GM23248 (cell line): ENCODE measurements around the gene TMBIM1. TPM values are rescaled to one million over a fixed set of nuclear protein-coding genes. Genes with fewer than 3 reads are reported as not detected.

ENCODE experiments used
- DNase-seq: peaks from one replicate; pipeline ENCODE4 v3.0.0-alpha.2; 2015
- H2AFZ ChIP-seq: fragments of 200-600 bp; sonication (generic); 2 replicates; pipeline ENCODE4 v1.6.1; 2016; ENCODE audit warnings: antibody characterized with exemption
- H3F3A ChIP-seq: fragments of 200-600 bp; sonication (generic); 2 replicates; pipeline ENCODE4 v1.6.1; 2016; ENCODE audit warnings: mild to moderate bottlenecking, antibody characterized with exemption, mixed run types; ENCODE audit not compliant: insufficient read depth
- H3K27ac ChIP-seq: fragments of 200-600 bp; sonication (generic); 2 replicates; pipeline ENCODE4 v1.5.1; 2016; ENCODE audit warnings: mild to moderate bottlenecking
- H3K27me3 ChIP-seq: fragments of 200-600 bp; sonication (generic); replicated peaks from 2 replicates; pipeline ENCODE4 v1.6.1; 2016; ENCODE audit warnings: mild to moderate bottlenecking; ENCODE audit not compliant: insufficient read depth
- H3K36me3 ChIP-seq: fragments of 200-600 bp; sonication (generic); 2 replicates; pipeline ENCODE4 v1.6.1; 2016; ENCODE audit warnings: low read depth, mild to moderate bottlenecking
- H3K4me1 ChIP-seq: fragments of 200-600 bp; sonication (generic); 2 replicates; pipeline ENCODE4 v1.6.1; 2016; ENCODE audit warnings: mild to moderate bottlenecking; ENCODE audit not compliant: insufficient read depth
- H3K4me2 ChIP-seq: fragments of 200-600 bp; sonication (generic); one replicate; pipeline ENCODE4 v1.6.1; 2016; ENCODE audit warnings: mild to moderate bottlenecking; ENCODE audit not compliant: unreplicated experiment
- H3K4me3 ChIP-seq: fragments of 200-600 bp; sonication (generic); 2 replicates; pipeline ENCODE4 v1.5.1; 2016; ENCODE audit warnings: mild to moderate bottlenecking
- H3K79me2 ChIP-seq: fragments of 200-600 bp; sonication (generic); 2 replicates; pipeline ENCODE4 v1.6.1; 2016; ENCODE audit warnings: mild to moderate bottlenecking; ENCODE audit not compliant: insufficient read depth
- H3K9ac ChIP-seq: fragments of 200-600 bp; sonication (generic); 2 replicates; pipeline ENCODE4 v1.6.1; 2016; ENCODE audit warnings: mild to moderate bottlenecking
- H3K9me2 ChIP-seq: fragments of 200-600 bp; sonication (generic); 2 replicates; pipeline ENCODE4 v1.6.1; 2016; ENCODE audit warnings: mixed run types, mild to moderate bottlenecking, moderate library complexity; ENCODE audit not compliant: insufficient read depth
- H3K9me3 ChIP-seq: fragments of 200-600 bp; sonication (generic); one replicate; pipeline ENCODE4 v1.6.1; 2017; ENCODE audit warnings: low read depth
- H4K20me1 ChIP-seq: fragments of 200-600 bp; sonication (generic); 2 replicates; pipeline ENCODE4 v1.6.0; 2016; ENCODE audit not compliant: insufficient read depth
- EZH2 ChIP-seq: fragments of 200-600 bp; sonication (generic); IDR thresholded peaks from 2 replicates; pipeline ENCODE4 v1.6.1; 2018; ENCODE audit warnings: antibody characterized with exemption, mild to moderate bottlenecking; ENCODE audit not compliant: insufficient read depth, poor library complexity, severe bottlenecking
- EZH2phosphoT487 ChIP-seq: fragments of 200-600 bp; sonication (generic); IDR thresholded peaks from 2 replicates; pipeline ENCODE4 v1.6.1; 2018; ENCODE audit warnings: antibody characterized with exemption, moderate library complexity, mild to moderate bottlenecking, low read depth; ENCODE audit not compliant: insufficient read depth
- WGBS, 2 experiments: methylation state at CpG; one replicate each; pipeline ENCODE4 v1.1.6; 2015 to 2017; ENCODE audit warnings: low lambda C conversion rate in 2 of 2, low coverage in 1 of 2; ENCODE audit errors: missing lambda C conversion rate in 2 of 2; 5-methylcytosine and 5-hydroxymethylcytosine counted together
- in situ Hi-C: fragments of 300-500 bp; cut with MboI; formaldehyde crosslinking; loops from 2 replicates; pipeline ENCODE4 v1.15.0; 2020
- polyA plus RNA-seq: library from polyadenylated mRNA; unstranded; fragments of >200 nt; fragmentation: Nextera tagmentation; extraction: Ambion mirVana; gene quantifications from 2 replicates; pipeline ENCODE4 v1.2.1, GENCODE V29; 2016
- total RNA-seq: library from RNA; depleted of rRNA; stranded (reverse); fragments of >200 nt; shearing (Covaris generic); gene quantifications from 2 replicates; pipeline ENCODE4 v1.2.3, GENCODE V29; 2014

The TMBIM1 gene
- total and polyA plus RNA-seq, 2 experiments from 2014 or later: 166 to 178 TPM

GRCh38 chr2:218264773-218265561, 27.3 kb downstream of the TMBIM1 start:
- no peaks in the 10 kb centered on the region for H3K9me3 ChIP-seq
- no peak for TF ChIP-seq EZH2
- TF ChIP-seq EZH2phosphoT487: no peak
- no peak overlapping the region for H3K27ac ChIP-seq
- H3F3A ChIP-seq: peaks cover 5% of the 10 kb centered on the region; the same call in 1 of the 2 replicates
- no peak overlapping the region for H3K9ac ChIP-seq
- in situ Hi-C loops: no loop called here
- no peaks in the 10 kb centered on the region; the same call in 1 of the 2 replicates for H3K36me3 ChIP-seq
- H3K4me3 ChIP-seq: no peak overlapping the region
- 0 out of 2 replicates have a peak, but pooled peaks cover 4% of the 10 kb centered on the region for H3K4me1 ChIP-seq
- no peak for DNase-seq
- 70 to 72% methylated on average over 21 of the region's 22 CpGs for WGBS, 2 experiments
- no peak overlapping the region for H3K4me2 ChIP-seq
- no peak overlapping the region for H2AFZ ChIP-seq
- H4K20me1 ChIP-seq: no peaks in the 10 kb centered on the region
- no peaks in the 10 kb centered on the region for H3K9me2 ChIP-seq
- H3K27me3 ChIP-seq: no peaks in the 10 kb centered on the region
- peaks cover 34% of the 10 kb centered on the region for H3K79me2 ChIP-seq

- WGBS, 2 experiments: 84 to 89% methylated on average over 17 of the region's 17 CpGs
These were observed 28.3 kb downstream of the TMBIM1 start for GRCh38 chr2:218263817-218264641.

GRCh38 chr2:218262631-218263586, 29.4 kb downstream of the TMBIM1 start:
- WGBS, 2 experiments: 78 to 85% methylated on average over 37 to 39 of the region's 39 CpGs
- Histone ChIP-seq H3K4me1 (peaks cover 18% of the 10 kb centered on the region), H3F3A (peaks cover 22% of the 10 kb centered on the region), H3K27ac (no peak overlapping the region), H3K27me3 (no peaks in the 10 kb centered on the region), H2AFZ (no peak overlapping the region), H4K20me1 (no peaks in the 10 kb centered on the region), H3K9me2 (no peaks in the 10 kb centered on the region), H3K9ac (no peak overlapping the region), H3K79me2 (peaks cover 14% of the 10 kb centered on the region), H3K4me2 (no peak overlapping the region), H3K9me3 (no peaks in the 10 kb centered on the region), H3K4me3 (no peak overlapping the region), H3K36me3 (no peaks in the 10 kb centered on the region; the same call in 1 of the 2 replicates)
- TF ChIP-seq EZH2 (no peak), EZH2phosphoT487 (no peak)
- no peak for DNase-seq
- in situ Hi-C loops: no loop called here

More at GRCh38 chr2:218263817-218264641, 28.3 kb downstream of the TMBIM1 start:
- H3K4me2 ChIP-seq: no peak overlapping the region
- no peak overlapping the region for H3K9ac ChIP-seq
- no peaks in the 10 kb centered on the region for H4K20me1 ChIP-seq
- no peaks in the 10 kb centered on the region for H3K27me3 ChIP-seq
- H3K4me3 ChIP-seq: no peak overlapping the region
- peaks cover 13% of the 10 kb centered on the region for H3K4me1 ChIP-seq
- peaks cover 14% of the 10 kb centered on the region; the same call in 1 of the 2 replicates for H3F3A ChIP-seq
- H2AFZ ChIP-seq: no peak overlapping the region
- no peaks in the 10 kb centered on the region for H3K9me3 ChIP-seq
- H3K9me2 ChIP-seq: no peaks in the 10 kb centered on the region
- no peak overlapping the region for H3K27ac ChIP-seq
- TF ChIP-seq EZH2 (no peak), EZH2phosphoT487 (no peak)
- H3K79me2 ChIP-seq: peaks cover 25% of the 10 kb centered on the region
- DNase-seq: no peak
- no peaks in the 10 kb centered on the region; the same call in 1 of the 2 replicates for H3K36me3 ChIP-seq
- in situ Hi-C loops: no loop called here

- no peak for TF ChIP-seq EZH2phosphoT487
- no peak for TF ChIP-seq EZH2
- no peak for DNase-seq
- no peaks in the 10 kb centered on the region; the same call in 1 of the 2 replicates for H3K36me3 ChIP-seq
- in situ Hi-C loops: no loop called here
- no peak overlapping the region for H3K4me3 ChIP-seq
- peaks cover 18% of the 10 kb centered on the region for H3K4me1 ChIP-seq
- H3K9me3 ChIP-seq: no peaks in the 10 kb centered on the region
- H3K27ac ChIP-seq: no peak overlapping the region
- H3K9ac ChIP-seq: no peak overlapping the region
- no peaks in the 10 kb centered on the region for H3K9me2 ChIP-seq
- H3F3A ChIP-seq: peaks cover 29% of the 10 kb centered on the region
- no peak overlapping the region for H2AFZ ChIP-seq
- no peaks in the 10 kb centered on the region for H3K27me3 ChIP-seq
- no peak overlapping the region for H3K4me2 ChIP-seq
- H3K79me2 ChIP-seq: peaks cover 7% of the 10 kb centered on the region
- H4K20me1 ChIP-seq: no peaks in the 10 kb centered on the region
- 67 to 70% methylated on average over 6 of the region's 6 CpGs for WGBS, 2 experiments
These were observed 30.1 kb downstream of the TMBIM1 start for GRCh38 chr2:218262237-218262600.
